Glomerular endothelial cell (primary cell): ENCODE results near the gene PNRC2. TPM values are rescaled to one million over a fixed set of nuclear protein-coding genes. Genes with fewer than 3 reads are reported as not detected.
A peak's percentile ranks its signal among the peaks of the same experiment; 100 is the strongest.
"Not testable (repeated sequence)": the region's sequence is repeated elsewhere in the genome, so short reads cannot be mapped to it uniquely, and the experiment has no call there.

ENCODE experiments used
- DNase-seq: peaks from one replicate; pipeline ENCODE4 v3.0.0-alpha.2; 2011; ENCODE audit warnings: low read depth, low spot score; ENCODE audit errors: extremely low read depth
- total RNA-seq: library from RNA; depleted of rRNA; stranded (reverse); fragments of >200 nt; gene quantifications from 2 replicates; pipeline ENCODE4 v1.2.3, GENCODE V29; 2015

The PNRC2 gene
- total RNA-seq, 1 donor from 2014 or later: 61.1 TPM

DNA sequence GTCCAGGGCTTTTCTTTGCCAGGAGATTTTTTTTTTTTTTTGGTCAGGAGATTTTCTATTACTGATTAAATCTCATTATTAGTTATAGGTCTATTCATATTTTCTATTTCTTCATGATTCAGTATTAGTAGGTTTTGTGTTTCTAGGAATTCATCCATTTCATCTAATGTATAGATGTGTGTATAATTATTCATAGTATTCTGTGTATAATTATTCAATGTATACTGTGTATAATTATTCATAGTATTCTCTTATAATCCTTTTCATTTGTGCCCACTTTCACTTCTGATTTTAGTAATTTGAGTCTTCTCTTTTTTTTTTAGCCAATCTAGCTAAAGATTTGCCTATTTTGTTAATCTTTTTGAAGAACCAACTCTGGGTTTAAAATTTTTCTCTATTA, 12.3 kb upstream of the PNRC2 start:
- DNase-seq: no peak

DNA sequence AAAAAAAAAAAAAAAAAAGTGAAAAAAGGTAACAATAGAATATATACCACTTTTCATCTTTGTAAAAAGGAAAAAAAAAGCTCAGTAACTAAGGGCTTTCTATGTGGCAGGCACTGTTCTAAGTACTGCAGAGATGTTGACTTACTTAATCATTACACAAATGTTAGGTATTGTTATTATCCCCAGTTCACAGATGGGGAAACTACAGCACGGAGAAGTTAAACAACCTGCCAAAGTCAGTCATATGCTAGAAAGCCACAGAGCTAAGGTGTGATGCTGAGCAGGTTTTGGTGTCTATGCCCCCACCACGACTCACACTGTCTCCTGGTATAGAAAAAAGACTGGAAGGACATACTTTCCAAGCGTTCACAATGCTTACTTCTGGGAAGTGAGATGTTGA, 6.6 kb upstream of the PNRC2 start:
- DNase-seq: no peak

DNA sequence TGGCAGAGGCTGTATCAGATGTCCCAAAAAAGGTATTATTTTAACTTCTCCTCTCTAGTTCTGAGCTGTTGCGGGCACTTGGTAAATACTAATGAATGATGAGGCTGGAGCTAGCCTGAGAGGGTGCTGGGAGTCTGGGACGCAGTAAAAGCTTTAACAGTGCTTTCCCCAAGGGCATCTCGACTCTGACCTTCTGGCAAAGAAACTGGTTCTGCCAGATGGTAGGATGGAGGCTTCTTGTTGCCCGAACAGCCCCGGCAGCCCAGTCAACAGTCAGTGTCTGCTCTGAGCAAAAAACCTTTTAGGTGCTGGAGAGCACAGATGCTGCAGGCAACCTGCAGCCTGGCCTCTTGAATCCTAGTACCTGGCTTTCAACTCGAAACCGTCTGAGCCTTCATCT, 2.5 kb upstream of the PNRC2 start:
- no peak for DNase-seq

DNA sequence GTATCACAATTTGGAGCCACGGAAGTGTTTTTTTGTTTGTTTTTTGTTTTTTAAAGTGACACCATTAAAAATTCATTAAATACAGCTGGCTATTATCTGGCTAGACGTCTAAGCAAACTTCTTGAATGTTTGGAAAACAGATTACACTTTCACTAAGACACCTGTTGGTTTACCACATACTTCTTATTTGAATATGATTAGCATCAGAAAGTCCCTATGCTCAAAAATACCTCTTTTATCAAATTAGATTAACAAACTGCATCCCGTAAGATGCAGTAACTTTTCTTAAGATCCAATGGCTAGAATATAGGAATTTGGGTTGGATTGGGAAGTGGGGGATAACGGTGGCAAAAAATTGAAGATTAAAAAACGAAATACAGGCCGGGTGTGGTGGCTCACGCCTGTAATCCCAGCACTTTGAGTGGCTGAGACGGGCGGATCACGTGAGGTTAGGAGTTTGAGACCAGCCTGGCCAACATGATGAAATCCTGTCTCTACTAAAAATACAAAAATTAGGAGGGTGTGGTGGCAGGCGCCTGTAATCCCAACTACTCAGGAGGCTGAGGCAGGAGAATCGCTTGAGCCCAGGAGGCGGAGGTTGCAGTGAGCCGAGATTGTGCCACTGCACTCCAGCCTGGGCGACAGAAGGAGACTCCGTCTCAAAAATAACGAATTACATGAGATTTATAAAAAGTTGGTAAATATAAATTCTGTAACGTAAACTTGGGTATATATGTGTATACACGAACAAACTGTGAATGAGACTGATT, 1.4 kb upstream of the PNRC2 start:
- DNase-seq: not testable (repeated sequence)

DNA sequence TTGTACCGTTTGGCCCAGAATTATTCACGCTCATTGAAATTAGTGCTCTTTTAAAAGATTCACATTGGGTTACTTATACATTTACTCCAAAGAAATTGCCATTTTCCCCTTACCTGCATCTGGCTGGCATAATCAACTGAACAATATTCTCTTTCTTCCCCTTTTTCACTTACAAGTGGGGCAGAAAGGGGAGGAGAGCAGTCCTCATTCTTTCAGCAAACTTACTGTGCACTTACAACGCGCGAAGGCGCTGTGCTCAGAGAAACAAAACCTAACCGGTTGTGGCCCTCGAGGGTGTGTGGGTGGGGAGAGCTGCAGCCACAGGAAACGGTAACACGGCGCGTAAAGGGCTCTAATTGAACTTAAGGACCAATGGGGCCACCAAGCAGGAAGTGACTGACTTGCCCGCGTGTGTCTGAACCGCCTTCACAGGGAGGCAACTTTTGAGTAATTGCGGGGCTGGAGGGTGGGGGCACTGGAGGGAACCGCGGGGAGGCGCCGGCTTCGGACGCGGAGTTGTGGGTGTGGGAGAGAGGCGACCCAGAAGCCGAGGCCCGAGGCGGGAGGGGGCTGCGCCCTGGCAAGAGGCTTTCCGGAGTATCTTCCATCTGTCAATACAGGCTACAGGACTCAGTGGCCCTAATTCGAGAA, 693 bp upstream of the PNRC2 start:
- peak; percentile 82 for DNase-seq

DNA sequence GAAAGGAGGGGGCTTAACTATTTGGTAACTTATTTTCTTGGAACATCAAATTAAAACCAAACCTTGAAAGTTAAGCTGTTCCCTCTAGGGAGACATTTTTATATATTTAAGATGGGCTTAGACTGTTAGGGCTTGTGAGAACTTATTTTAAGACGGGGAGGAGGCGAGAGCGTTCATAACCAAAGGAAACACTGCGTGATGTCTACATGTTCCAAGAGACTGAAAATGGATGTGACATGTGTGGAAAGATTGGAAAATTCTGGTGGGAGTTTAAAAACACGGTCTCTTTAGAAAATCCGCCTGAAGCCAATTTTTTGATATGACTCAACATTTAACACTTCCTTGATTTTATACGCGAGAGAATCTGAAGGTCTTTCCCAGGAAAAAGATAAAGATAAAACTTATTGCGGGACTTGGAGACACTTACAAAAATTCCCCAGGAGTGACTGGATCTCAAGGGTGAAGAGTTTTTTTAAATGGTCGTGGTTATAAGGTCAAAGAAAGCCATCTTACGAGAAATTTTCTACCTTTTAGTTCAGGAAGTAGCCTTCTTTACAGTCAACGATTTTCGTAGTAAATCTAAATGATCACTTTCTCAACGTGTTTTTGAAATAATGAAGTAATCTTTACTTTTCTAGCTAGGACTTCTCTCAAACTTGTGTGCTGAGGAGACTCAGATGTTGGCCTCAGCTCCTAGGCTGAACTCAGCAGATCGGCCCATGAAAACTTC, 828 bp downstream of the PNRC2 start:
- no peak for DNase-seq

DNA sequence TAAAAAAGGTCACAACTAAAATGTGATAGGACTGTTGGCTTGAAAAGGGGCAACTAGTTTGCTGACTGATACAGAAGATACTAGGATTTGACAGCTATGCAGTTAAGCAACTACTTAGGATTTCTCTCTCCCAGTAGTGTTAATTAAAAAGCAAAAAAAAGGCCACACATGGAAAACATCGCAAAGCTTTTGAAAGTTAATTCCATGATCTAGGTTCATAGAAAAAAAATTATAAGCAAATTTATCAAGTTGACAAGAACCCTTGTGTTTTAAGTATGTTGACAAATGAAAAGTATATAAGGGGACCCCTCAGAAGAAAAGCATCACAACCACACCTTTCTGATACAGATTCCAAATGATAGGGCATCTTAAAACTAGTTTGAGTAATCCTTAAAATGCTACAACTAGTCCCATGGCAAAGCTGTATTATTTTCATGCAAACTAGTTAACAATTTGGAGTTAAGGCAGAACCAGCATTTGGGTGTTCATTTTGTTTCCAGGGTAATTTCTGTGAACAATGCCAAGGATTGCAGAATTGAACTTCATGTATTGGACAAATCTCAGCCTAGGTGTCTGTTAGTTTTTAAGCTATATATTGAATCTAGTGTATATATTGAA, 4.1 kb downstream of the PNRC2 start:
- DNase-seq: no peak

DNA sequence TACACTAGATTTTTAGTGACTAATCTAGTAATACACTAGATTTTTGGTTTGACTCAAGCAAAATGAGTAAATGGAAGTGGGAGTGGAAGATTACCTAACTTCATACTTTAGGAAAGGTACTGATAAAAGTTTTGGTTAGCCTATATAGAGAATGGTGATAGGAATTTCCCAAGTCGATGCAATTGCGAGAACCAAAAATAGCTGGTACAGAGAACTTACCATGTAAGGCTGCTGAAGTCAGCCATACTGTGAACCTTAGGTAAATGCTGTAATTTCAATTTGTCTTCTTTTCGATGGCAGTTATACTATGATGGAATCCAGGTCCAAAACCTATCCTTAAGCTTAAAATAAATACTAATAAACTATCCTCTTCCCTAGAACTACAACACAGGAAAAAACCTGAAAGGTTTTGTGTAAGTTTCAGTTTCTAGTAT, 4.6 kb downstream of the PNRC2 start:
- DNase-seq: no peak

DNA sequence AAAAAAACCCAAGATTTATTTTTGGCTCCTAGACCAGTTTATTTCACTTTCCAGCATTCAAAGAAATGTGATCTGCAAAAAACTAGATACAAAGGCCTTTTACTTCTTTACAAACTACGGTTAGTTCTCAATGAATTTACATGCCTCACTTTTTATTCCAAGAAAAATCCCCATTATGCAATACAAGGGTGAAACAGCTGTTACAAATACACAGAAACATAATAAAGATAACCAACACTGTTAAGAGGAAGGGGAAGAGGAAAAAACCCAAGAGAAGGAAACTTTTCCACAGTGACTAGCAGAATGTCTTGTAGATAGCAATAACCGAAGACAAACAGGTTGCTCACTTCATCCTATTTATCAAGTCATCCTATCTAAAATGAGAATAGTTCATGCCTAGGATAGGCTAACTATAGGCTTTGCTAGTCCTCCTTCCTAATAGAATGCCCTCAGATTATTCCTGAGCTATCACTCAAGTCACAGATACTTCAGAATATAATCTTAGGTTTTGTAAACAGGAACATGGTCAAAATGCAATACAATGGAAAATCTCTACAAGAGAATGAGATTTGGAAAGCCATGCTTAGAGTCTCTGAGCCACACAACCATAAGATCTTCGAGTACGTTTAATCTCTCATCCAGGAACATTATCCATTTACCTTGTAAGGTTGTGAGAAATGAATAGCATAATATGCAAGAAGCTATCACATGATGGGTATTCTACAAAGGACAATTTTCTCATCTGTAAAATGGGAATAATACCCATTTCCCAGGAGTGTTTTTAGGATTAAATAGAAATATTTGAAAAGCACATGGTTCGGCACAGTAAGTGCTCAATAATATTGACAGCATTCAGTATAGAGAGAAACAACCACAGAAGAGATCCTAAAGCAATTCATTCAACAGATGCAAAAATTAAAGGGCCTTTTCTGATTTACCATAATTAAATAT, 5.4 kb downstream of the PNRC2 start:
- DNase-seq: no peak

DNA sequence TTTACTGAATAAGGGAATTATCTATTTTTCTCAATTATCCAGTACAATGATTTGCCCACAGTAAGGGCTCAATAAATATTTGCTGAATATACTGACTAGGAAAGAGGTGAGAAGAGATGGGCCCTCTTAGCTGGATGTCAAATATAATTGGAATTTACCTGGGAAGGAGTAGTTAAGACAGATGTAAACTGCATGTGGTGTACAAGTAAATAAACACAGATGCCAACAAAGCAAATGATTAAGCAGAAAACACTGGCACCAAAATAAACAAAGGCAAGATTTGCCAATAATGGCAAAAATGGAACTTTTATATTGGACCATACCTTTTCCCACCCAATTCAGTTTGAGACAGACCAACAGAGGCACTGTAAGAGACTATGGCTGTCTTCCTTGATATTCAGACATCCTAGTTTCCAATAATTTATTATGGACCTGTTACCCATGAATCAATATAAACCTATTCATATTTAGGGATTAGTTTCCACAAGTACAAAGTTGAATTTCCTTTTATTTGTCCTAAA, 7.4 kb downstream of the PNRC2 start:
- no peak for DNase-seq

DNA sequence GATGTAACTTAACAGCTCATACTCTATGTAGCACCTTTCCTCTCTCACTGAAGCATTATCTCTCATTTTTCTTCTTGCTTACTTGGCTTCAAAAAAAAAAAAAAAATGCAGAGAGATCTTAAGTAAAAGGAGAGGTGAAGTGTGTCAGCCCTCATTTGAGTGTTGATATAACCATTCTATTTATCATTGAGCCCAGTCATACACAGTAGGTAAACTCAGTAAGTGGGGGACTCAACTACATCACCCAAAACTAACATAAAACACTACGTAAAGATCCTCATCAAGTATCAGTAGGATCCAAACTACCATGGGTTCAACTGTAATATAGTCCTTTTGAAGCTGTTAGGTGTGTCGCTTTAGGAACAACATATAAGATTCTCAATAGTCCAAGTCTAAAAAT, 8.2 kb downstream of the PNRC2 start:
- DNase-seq: no peak

DNA sequence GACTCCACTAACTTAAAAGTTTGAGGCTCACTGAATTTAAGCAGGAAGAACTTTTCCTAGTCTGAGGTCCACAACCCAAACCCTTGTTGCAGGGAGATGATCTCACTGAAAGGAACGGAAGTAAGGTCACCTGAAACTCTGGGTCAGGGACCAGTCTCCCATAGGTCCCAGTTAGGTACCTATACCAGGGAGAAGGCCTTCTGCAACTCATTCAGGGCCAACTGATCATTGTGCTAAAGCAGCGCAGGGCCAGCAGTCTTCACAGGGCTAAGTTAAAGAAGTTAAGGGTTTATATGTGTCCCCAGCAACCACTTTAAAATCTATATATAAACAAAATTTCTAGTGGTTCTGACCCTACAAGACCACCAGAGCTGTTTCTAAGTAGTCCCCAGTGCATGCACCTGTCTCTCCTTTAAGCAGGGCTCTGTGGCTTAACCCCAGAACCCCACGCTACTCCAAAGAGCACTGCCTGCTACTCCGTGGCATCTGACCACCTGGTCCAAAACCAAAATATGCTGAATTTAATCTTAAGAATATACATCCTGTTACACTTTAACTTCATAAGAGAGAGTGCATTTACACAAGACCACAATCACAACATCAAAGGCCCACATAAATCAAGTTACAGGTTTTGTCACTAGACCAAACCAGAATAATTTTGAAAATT, 17.7 kb downstream of the PNRC2 start:
- DNase-seq: no peak

DNA sequence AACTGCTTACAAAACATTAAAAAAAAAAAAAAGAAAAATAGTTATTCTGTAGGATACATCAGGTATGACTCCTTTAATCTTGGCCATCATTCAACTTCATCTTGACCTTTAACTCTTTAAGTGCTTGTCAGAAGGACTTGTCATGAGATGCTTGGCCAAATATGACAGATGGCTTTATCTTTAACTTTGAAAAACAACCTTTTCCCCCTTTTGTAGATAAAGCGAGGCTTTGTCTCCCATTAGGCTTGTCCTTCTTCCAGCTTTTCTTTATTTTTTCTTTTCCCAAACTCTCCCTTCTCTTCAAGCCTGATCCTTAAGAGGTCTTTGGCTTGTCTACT, 18.2 kb downstream of the PNRC2 start:
- no peak for DNase-seq

DNA sequence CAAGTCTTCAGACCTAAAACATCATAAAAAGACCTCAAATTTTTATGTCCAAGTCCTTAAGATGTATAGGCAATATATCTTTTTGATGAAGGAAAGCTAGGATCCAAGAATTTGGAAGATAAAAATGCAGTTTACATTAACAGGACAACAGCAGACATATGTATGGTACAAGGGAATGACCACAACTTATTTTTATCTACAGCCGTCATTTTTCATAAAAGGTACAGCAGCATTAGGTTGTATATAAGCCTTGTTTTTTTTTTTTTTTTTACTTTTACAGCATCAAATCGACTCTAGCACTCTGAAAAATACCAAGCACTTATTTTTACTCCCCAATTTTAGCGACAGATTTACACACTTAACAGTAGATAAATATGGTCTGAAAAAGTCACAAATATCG, 19.2 kb downstream of the PNRC2 start:
- DNase-seq: no peak

DNA sequence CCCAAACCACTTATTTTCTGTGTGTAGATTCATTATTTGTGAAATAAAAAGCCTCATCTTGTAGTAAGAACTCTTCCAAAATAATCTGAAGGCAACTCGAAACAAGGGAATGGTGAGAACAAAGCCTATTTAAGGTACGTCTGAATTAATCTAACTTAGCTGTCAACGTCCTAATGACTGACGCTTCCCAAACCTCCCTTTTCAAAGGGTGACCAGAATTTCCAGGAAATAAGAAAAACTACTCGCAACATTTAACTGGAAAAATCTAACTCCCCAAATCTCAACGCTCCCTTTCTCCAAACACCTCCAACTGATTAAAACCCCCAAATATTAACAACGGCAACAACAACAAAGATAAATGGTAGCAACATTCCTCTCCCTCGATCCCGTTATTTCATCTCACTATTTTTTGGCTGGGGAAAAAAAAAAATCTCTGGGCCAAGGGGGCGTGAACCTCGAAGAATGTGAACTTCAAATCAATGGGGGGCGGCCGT, 19.8 kb downstream of the PNRC2 start:
- no peak for DNase-seq

DNA sequence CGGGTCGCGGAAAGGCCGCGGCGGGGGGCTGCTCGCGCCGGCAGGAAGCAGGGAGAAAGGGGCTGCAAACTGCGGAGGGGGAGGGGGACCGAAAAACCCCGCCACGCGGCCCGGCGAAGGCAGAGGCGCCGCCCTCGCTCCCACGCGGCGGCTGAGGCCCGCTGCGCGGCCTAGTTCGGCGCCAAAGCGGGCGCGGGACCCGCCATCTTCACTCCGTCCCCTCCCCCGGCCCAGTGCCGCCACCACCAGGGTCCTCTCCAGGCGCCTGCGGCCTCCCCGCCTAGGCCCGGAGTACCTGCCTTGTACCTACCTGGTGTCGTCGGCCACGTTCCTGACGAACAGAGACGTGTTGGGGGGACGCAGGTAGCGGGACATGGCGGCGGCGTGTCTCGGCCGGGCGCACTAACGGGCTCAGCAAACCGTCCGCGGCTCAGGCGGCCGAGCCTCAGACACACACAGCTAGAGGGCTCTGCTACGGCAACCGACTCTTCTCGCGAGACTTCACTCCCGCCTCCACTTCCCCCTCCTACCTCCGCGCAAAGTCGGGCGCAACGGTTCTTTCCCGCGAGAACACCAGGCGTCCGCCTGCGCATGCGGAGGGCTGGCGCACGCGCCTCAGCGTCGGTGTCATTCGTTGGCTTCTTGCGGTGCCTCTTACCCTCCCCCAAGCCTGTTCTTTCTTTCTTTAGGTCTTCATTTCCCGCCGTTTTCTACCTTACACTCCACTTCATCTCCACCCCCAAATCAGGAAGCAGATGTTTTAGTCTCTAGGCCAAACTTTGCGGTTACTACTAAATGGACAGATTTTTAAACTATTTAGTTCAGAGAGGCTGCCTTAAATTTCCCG, 20.5 kb downstream of the PNRC2 start, which contains the start of gene SRSF10:
Gene SRSF10 (minus strand): TSS at position 447 of the 847 bp plus-strand sequence. CDS start 72 bp downstream, at position 375.
- DNase-seq: peak; percentile 87

DNA sequence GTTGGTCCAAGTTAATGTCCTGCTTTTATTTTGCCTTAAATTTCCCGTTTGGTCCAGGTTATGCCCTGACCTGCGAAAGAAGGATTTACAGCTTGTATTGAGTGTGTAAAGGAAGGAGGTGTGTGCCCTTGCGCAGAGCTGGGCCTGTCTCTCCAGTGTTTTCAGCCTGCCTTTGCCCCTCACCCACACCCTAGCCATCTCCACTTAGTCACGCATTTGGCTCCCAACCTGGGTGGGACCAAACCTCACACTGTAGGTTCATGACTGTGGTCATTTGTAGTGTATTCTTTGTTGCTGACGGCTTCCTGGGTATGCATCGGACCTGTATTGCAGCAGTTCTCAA, 21.1 kb downstream of the PNRC2 start:
- no peak for DNase-seq

DNA sequence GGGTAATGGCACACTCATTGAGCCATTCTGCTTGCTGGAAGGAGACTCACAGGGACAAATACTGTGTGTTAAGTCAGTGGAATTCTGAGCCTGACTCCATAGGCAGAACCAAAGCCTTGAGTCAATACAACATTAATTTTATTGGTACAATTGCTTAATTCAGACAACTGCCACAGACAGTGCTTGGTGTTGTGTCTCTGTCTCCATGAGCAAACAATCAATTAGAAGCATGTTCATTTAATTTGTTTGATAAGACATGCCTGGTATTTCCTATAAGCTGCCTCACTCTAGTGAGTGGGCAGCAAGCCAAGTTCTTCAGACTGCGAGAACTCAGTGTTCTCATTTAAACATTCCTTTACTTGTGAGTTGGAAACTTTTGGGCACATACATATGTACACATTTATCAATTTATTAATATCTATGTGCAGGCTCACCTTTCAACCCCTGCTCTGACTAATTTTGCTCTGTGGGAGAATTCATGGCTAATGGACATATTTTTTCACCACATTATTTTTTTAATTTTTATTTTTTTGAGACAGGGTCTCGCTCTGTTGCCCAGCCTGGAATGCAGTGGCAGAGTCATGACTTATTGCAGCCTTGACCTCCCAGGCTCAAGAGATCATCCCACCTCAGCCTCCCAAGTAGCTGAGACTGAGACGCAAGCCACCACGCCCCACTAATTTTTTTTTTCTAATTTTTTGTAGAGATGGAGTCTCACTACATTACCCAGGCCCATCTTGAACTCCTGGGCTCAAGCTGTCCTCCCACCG, 25.0 kb downstream of the PNRC2 start:
- peak; percentile 75 for DNase-seq
